D721Med (cell line): ENCODE data around the gene PSMG3.

Source experiments
- DNase-seq: peaks from one replicate; pipeline ENCODE4 v3.0.0; 2011; ENCODE audit warnings: low spot score; ENCODE audit not compliant: insufficient read length
- FAIRE-seq: peaks from 2 replicates; lab custom pipeline; 2011; peaks lifted over from hg19 to GRCh38; lab: Jason Lieb, UNC
- TF ChIP-seq, protein P1 (sequence below): IDR thresholded peaks from 2 replicates; pipeline ENCODE4 v1.5.1; 2012; ENCODE audit warnings: mild to moderate bottlenecking, control low read depth; ENCODE audit not compliant: insufficient read depth; ENCODE audit errors: missing control alignments

PSMG3 gene

GRCh38 chr7:1548438-1548831 is 21.4 kb downstream of the PSMG3 start:
- DNase-seq (no peak), FAIRE-seq (no peak)
- TF ChIP-seq, protein P1, sequence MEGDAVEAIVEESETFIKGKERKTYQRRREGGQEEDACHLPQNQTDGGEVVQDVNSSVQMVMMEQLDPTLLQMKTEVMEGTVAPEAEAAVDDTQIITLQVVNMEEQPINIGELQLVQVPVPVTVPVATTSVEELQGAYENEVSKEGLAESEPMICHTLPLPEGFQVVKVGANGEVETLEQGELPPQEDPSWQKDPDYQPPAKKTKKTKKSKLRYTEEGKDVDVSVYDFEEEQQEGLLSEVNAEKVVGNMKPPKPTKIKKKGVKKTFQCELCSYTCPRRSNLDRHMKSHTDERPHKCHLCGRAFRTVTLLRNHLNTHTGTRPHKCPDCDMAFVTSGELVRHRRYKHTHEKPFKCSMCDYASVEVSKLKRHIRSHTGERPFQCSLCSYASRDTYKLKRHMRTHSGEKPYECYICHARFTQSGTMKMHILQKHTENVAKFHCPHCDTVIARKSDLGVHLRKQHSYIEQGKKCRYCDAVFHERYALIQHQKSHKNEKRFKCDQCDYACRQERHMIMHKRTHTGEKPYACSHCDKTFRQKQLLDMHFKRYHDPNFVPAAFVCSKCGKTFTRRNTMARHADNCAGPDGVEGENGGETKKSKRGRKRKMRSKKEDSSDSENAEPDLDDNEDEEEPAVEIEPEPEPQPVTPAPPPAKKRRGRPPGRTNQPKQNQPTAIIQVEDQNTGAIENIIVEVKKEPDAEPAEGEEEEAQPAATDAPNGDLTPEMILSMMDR = no peak

DNA sequence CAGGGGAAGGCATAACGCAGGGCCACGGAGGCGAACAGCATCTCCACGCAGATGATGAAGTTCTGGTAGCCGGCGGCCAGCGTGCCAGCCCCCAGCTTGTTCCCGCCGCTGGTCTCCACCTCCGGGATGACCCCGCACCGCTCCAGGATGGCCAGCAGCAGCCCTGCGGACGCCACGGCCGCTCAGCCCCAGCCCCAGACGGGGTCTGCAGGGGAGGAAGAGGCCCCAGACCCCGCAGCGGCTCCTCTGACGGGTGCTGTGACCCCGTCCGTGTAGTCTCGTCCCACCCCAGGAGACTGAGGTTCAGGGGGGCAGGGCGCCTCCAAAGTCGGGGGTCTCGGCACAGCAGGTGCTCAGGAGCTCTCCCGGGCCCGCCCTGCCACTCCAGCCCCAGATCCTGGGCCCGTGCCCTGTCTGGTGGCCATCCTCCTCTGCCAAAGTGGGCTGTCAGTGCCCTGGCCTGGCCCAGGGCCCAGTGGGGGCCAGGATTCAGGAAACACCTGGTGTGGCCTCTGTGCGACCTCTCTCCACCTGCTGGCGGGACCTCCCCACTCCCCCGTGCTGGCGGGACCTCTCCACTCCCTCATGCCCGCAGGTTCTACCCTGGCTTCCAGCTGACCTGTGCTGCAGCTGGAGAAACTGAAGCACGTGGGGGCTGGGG is 21.9 kb downstream of the PSMG3 start:
- TF ChIP-seq, protein P1 = no peak
- FAIRE-seq (no peak), DNase-seq (no peak)

DNA sequence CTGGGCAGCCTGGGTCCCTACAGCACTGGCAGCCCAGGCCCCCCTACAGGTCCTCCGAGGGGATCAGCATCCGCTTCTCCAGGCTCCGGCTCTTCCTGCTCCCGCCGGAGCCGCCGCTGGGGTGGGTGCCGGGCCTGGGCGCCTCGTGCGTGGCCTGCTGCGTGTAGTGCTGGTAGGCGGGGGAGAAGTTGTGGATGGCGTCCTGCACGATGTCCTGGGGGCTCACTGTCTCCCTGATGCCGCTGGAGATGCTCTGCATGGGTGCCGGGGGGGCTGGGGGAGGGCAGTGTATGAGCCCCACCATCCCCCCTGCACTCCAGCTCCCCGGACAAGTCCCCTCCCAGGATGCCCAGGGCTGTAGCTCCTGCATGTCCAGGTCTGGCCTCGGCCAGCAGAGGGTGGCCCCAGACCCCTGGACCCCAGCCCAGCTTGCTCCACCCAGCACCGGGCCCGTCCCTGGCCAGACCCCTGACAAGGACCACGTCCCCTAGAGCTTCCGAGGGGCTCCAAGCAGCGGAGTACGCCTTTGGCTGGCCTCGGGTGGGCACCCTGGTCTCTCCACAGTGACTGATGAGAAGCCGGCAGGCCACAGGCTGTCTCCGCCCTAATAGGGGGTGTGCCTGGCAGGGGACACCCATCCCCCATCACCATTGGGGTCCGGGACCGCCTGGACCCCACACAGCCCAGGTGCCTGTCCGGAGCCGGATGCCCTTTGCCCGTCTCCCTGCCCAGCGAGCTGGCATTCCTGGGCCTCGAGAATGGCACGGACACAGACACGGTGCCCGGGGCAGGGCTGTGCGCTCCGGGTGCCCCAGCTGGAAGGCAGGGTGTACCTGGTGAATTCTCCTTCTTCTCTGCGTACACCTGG is 22.7 kb downstream of the PSMG3 start:
- no peak for DNase-seq
- FAIRE-seq = no peak
- TF ChIP-seq, protein P1 = no peak

- TF ChIP-seq, protein P1 = no peak
- no peak for FAIRE-seq
- DNase-seq = no peak
Measured at GRCh38 chr7:1546274-1546908, 23.4 kb downstream of the PSMG3 start.

DNA sequence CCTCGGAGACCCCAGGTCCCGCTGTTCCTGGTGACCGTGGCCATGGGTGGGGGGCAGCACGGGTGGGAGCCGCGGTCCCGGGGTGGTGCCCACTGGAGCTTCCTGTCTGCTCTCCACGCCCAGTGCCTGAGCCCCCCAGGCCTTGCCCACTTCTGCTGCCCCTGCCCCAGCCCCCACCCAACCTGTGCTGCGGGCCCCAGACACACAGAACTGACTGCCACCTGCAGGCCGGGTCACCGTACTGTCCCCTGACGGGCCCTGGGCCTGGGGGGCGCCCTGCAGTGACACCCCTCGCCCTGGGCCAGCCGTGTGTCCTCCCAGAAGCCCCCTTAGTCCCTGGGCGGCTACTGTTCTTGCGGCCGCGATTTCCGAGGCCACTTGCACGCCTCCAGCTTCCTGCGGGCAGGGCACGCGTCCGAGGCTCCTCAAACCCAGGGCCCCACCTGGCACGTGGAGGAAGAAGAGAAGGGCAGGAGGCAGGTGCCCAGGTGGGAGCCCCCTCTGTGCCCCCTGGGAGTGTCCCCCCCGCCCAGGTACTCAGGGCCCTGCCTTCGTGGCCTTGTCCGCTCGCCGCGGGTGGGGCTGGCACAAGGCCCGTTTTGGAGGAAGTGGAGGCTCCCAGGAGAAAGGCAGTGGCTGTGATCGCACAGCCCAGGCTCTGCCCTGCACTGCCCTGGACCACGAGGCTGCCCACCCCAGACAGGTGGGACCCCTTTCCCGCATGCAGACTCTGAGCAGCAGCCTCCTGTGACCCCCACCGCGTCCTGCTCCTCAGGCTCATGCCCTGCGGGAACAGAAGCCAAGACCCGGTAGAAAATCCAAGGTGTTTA is 24.2 kb downstream of the PSMG3 start:
- no peak for FAIRE-seq
- DNase-seq = no peak
- TF ChIP-seq, protein P1 = no peak

DNA sequence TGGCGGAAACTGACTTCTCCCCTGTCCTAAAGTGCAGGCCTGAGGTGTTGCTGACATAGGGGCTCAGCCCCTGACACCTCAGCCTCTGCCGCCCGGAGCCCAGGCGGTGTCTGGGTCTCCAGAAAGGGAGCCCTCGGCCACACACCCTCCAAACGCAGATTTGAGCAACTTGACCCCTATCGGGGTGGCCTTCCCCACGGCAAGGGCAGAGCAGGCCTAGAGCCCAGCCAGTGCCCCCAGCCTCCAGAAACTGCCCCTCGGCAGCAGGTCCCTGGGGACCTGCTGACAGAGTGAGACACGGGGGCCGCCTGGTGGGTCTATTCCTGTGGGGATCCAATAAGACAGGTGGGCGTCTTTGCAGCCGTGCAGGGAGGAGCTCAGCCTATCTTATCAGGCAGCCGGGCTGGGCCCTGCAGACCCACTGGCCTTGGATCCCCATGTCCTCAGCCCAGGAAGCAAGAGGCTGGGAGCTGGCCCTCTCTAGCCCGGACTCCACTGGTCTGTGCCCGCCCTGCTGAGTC is 24.9 kb downstream of the PSMG3 start:
- TF ChIP-seq, protein P1 = no peak
- DNase-seq (no peak), FAIRE-seq (no peak)
